ENCODE results near the gene LGALS7B. TPM values are rescaled to one million over a fixed set of nuclear protein-coding genes. Genes with fewer than 3 reads are reported as not detected.
"Not testable (repeated sequence)": the region's sequence is repeated elsewhere in the genome, so short reads cannot be mapped to it uniquely, and the experiment has no call there.

LGALS7B gene
- total RNA-seq, 1 donor from 2014 or later: not detected

GRCh38 chr19:38785187-38785699 lies 3.8 kb upstream of the LGALS7B start:
- H3K9me3 Mint-ChIP-seq: no peaks in the 10 kb centered on the region
- TF ChIP-seq, protein P1, sequence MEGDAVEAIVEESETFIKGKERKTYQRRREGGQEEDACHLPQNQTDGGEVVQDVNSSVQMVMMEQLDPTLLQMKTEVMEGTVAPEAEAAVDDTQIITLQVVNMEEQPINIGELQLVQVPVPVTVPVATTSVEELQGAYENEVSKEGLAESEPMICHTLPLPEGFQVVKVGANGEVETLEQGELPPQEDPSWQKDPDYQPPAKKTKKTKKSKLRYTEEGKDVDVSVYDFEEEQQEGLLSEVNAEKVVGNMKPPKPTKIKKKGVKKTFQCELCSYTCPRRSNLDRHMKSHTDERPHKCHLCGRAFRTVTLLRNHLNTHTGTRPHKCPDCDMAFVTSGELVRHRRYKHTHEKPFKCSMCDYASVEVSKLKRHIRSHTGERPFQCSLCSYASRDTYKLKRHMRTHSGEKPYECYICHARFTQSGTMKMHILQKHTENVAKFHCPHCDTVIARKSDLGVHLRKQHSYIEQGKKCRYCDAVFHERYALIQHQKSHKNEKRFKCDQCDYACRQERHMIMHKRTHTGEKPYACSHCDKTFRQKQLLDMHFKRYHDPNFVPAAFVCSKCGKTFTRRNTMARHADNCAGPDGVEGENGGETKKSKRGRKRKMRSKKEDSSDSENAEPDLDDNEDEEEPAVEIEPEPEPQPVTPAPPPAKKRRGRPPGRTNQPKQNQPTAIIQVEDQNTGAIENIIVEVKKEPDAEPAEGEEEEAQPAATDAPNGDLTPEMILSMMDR (IDR thresholded peaks at IDR 0.05; ENCODE audit: unreplicated experiment): no peak
- no peak overlapping the region for H3K4me3 Mint-ChIP-seq
- no peak overlapping the region for H3K27ac Mint-ChIP-seq
- no peak for DNase-seq (ENCODE audit: low spot score in 2 of 2, unreplicated experiment in 2 of 2)
- no peaks in the 10 kb centered on the region for H3K27me3 Mint-ChIP-seq (ENCODE audit: low read depth)
- no peaks in the 10 kb centered on the region for H3K4me1 Mint-ChIP-seq
- H3K36me3 Mint-ChIP-seq: no peaks in the 10 kb centered on the region

DNA sequence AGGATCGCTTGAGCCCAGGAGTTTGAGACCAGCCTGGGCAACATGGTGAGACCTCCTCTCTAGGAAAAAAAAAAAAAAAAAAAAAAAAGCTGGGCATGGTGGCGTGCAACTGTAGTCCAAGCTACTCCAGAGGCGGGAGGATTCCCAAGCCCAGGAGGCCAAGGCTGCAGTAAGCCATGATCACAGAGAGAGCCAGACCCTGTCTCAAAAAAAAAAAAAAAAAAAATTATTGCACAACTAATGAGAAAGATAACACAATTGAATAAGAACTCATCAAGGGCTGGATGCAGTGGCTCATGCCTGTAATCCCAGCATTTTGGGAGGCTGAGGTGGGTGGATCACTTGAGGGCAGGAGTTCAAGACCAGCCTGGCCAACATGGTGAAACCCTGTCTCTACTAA lies 2.9 kb upstream of the LGALS7B start:
- not testable (repeated sequence) for H3K4me3 Mint-ChIP-seq; H3K27me3 Mint-ChIP-seq (ENCODE audit: low read depth); H3K9me3 Mint-ChIP-seq; DNase-seq (ENCODE audit: low spot score in 2 of 2, unreplicated experiment in 2 of 2); H3K4me1 Mint-ChIP-seq; H3K27ac Mint-ChIP-seq; H3K36me3 Mint-ChIP-seq

DNA sequence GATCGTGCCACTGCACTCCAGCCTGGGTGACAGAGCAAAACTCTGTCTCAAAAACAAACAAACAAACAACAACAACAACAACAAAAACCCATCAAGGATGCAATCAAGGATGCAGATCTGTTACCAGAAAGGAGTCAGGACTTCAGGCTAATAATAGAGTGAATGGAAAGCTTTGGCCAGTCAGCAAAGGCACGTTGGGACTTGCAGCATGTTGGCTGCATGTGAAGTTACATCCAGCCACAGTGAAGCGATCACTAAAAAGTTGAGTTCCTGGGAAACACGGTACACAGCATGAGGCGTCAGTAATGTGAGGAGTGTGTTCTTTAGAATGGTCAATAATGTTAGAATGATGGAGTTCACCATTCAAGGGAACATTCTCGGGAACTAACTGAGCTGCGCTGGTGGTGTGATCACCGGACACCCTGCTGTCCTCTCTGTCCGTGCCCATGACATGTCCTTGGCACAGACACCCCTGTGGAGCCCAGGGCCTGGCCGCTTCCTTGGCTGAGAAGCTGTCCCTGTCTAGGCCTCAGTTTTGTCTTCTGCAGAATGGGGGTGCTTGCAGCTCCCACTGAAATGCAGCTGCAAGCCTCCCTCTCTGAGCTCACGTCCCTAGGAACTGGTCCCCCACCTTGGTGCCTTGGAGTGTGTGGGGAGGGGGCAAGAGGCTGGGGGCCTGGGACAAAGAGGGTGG lies 2.3 kb upstream of the LGALS7B start:
- TF ChIP-seq, protein P1 (IDR thresholded peaks at IDR 0.05; ENCODE audit: unreplicated experiment): no peak
- Mint-ChIP-seq H3K27me3 (ENCODE audit: low read depth) (no peaks in the 10 kb centered on the region), H3K27ac (no peak overlapping the region), H3K4me3 (no peak overlapping the region), H3K36me3 (no peaks in the 10 kb centered on the region), H3K9me3 (no peaks in the 10 kb centered on the region), H3K4me1 (no peaks in the 10 kb centered on the region)
- DNase-seq (ENCODE audit: low spot score in 2 of 2, unreplicated experiment in 2 of 2): no peak

DNA sequence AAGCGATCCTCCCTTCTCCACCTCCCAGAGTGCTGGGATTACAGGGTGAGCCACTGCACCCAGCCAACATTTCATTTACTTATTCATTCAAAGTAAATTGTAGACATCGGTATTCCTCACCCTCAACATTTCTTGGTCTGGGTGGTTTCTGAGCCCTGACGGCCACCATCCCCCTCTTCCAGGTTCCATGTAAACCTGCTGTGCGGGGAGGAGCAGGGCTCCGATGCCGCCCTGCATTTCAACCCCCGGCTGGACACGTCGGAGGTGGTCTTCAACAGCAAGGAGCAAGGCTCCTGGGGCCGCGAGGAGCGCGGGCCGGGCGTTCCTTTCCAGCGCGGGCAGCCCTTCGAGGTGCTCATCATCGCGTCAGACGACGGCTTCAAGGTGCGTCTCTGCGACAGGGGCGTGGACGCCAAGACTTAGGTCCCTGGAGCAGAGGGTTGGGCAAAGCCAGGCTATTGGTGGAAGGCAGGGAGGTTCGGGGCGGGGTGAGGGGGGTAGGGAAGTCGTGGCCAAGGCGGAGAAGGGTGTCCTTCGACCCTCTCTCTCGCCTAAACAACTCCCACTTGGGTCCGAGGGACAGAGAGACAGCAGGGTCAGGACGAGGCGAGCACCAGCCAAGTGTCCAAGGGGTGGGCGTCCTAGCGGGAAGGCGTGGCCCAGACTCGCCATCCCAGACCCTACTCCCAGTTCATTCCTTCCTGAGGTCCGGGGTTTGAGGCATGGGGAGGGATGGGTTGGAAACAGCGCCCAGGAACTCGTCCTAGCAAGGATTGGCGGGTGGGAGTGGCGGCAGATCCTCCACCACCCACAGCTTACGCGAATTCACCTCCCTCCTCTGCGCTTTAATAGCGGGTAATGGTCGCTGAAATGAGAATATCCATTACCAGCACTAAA lies 1.8 kb downstream of the LGALS7B start:
- H3K4me3 Mint-ChIP-seq; H3K4me1 Mint-ChIP-seq; H3K36me3 Mint-ChIP-seq; H3K9me3 Mint-ChIP-seq; H3K27ac Mint-ChIP-seq; DNase-seq (ENCODE audit: low spot score in 2 of 2, unreplicated experiment in 2 of 2); H3K27me3 Mint-ChIP-seq (ENCODE audit: low read depth): not testable (repeated sequence)

DNA sequence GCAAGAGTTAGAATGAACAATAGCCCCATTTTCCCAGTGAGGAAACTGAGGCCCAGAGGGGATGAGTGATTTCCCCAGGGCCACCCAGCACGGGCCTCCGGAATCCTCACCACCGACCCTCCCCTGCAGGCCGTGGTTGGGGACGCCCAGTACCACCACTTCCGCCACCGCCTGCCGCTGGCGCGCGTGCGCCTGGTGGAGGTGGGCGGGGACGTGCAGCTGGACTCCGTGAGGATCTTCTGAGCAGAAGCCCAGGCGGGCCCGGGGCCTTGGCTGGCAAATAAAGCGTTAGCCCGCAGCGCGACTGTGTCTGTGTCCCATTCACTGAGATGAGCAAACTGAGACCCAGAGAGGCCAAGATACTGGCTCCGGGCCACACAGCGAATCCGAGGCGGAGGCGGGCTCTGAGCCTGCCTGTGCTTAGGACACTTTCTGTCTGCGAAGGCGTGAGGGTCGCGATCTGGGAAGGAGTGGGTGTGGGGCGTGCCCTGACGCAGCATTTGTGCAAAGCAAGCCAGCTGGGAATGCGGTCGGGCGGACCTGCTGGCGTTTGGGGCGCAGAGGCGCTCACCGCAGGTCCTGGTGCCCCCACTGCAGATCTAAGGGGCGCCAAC lies 2.6 kb downstream of the LGALS7B start:
- H3K27me3 Mint-ChIP-seq (ENCODE audit: low read depth); H3K27ac Mint-ChIP-seq; H3K4me3 Mint-ChIP-seq; H3K36me3 Mint-ChIP-seq; H3K4me1 Mint-ChIP-seq; DNase-seq (ENCODE audit: low spot score in 2 of 2, unreplicated experiment in 2 of 2); H3K9me3 Mint-ChIP-seq: not testable (repeated sequence)

GRCh38 chr19:38792250-38793111 lies 3.5 kb downstream of the LGALS7B start:
- no peak for DNase-seq (ENCODE audit: low spot score in 2 of 2, unreplicated experiment in 2 of 2)
- Mint-ChIP-seq H3K27ac (no peak overlapping the region), H3K4me1 (peaks cover 3% of the 10 kb centered on the region), H3K4me3 (no peak overlapping the region), H3K9me3 (no peaks in the 10 kb centered on the region), H3K36me3 (no peaks in the 10 kb centered on the region), H3K27me3 (ENCODE audit: low read depth) (no peaks in the 10 kb centered on the region)
- TF ChIP-seq, protein P1 (IDR thresholded peaks at IDR 0.05; ENCODE audit: unreplicated experiment): no peak
